ENCODE measurements around the gene MYO18A.
"Not testable (repeated sequence)": the region's sequence is repeated elsewhere in the genome, so short reads cannot be mapped to it uniquely, and the experiment has no call there.

MYO18A gene

DNA sequence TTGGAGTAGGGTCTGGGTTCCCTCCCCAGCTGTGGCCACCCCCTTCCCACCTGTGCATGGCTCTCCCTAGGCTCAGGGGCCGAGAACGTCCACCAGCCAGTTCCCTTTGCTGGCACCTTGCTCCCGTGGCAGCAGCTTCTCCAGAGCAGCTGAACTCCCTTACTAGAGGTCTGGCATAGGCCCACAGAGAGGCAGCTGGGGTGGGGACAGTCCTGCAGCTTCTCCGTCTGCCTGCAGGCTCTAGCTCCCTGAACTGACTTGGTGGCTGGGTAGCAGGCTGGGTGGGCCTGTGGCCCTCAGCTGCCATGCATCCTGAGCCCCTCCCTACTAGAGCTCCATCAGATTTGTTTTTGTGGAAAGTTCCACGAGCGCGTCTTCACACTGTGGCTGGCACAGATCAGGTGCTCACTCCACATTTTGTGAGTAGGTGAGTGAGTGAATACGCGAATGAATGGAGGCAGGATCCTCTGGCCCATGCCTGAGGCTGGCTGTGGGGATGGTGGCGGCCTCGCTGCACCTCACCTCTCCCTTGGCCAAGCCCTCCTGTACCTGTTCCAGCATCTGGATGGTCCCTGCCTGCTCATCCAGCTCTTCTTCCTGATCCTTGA is 86.0 kb downstream of the MYO18A start:
- Histone ChIP-seq H3K36me3 (ENCODE audit: control insufficient read depth in 1 of 2, insufficient read depth in 2 of 2, low read length in 2 of 2) (peaks cover 82 to 97% of the 10 kb centered on the region in 2 donors), H3K27ac (ENCODE audit: low read depth, low read length) (no peak overlapping the region), H3K9me3 (ENCODE audit: control insufficient read depth in 1 of 2, low read length in 2 of 2) (no peaks in the 10 kb centered on the region), H3K9ac (ENCODE audit: low read depth in 1 of 2, low read length in 2 of 2) (no peak overlapping the region), H3K27me3 (ENCODE audit: control insufficient read depth in 1 of 2, insufficient read depth in 2 of 2, low read length in 2 of 2) (no peaks in the 10 kb centered on the region), H3K4me3 (ENCODE audit: low read depth in 1 of 2, low read length in 2 of 2) (no peak overlapping the region), H3K4me1 (ENCODE audit: control insufficient read depth in 1 of 2, insufficient read depth in 2 of 2, low read length in 2 of 2) (no peaks in the 10 kb centered on the region)

GRCh38 chr17:29093090-29093871 is 86.9 kb downstream of the MYO18A start:
- Histone ChIP-seq H3K9me3 (ENCODE audit: control insufficient read depth in 1 of 2, low read length in 2 of 2) (no peaks in the 10 kb centered on the region), H3K27me3 (ENCODE audit: control insufficient read depth in 1 of 2, insufficient read depth in 2 of 2, low read length in 2 of 2) (no peaks in the 10 kb centered on the region), H3K36me3 (ENCODE audit: control insufficient read depth in 1 of 2, insufficient read depth in 2 of 2, low read length in 2 of 2) (peaks cover 78 to 94% of the 10 kb centered on the region in 2 donors), H3K4me1 (ENCODE audit: control insufficient read depth in 1 of 2, insufficient read depth in 2 of 2, low read length in 2 of 2) (no peaks in the 10 kb centered on the region), H3K27ac (ENCODE audit: low read depth, low read length) (no peak overlapping the region), H3K4me3 (ENCODE audit: low read depth in 1 of 2, low read length in 2 of 2) (no peak overlapping the region), H3K9ac (ENCODE audit: low read depth in 1 of 2, low read length in 2 of 2) (no peak overlapping the region)

DNA sequence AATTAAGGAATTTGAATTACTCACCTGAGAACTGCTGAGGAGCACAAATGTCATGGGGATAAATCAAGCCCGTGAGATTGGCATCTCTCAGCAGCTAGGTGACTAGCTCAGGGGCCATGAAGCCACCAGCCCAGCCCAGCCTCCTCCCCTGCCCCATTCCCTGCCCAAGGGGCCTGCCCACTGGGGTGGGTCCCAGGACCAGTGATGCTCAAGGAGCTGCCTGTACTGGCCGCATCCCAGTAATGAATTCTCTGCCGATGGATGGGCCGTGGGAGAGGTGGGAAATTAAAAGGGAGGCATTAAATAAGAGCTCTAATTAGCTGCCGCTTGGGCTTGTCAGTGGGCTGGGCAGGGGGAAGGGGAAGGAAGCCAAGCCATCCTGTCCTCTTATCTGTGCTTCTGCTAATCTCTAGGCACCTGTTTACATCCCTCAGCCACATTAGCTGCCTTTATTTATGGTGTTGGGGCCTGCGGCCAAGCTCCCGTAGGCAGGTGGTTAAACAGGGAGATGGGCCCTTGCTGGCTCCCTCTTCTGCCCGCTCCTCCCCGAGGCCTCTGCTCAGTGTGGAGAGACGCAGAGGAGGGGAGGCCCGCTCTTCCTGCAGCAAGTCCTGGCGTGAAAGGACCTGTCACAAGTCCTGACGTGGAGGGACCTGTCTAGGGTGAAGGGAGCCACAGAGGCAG is 88.5 kb downstream of the MYO18A start:
- H3K9ac ChIP-seq (ENCODE audit: low read depth in 1 of 2, low read length in 2 of 2), result no peak overlapping the region
- H3K36me3 ChIP-seq (ENCODE audit: control insufficient read depth in 1 of 2, insufficient read depth in 2 of 2, low read length in 2 of 2), result peaks cover 68 to 91% of the 10 kb centered on the region in 2 donors
- H3K27ac ChIP-seq (ENCODE audit: low read depth, low read length), result no peak overlapping the region
- no peaks in the 10 kb centered on the region for H3K9me3 ChIP-seq (ENCODE audit: control insufficient read depth in 1 of 2, low read length in 2 of 2)
- H3K4me1 ChIP-seq (ENCODE audit: control insufficient read depth in 1 of 2, insufficient read depth in 2 of 2, low read length in 2 of 2), result no peaks in the 10 kb centered on the region
- H3K4me3 ChIP-seq (ENCODE audit: low read depth in 1 of 2, low read length in 2 of 2), result no peak overlapping the region
- H3K27me3 ChIP-seq (ENCODE audit: control insufficient read depth in 1 of 2, insufficient read depth in 2 of 2, low read length in 2 of 2), result no peaks in the 10 kb centered on the region

DNA sequence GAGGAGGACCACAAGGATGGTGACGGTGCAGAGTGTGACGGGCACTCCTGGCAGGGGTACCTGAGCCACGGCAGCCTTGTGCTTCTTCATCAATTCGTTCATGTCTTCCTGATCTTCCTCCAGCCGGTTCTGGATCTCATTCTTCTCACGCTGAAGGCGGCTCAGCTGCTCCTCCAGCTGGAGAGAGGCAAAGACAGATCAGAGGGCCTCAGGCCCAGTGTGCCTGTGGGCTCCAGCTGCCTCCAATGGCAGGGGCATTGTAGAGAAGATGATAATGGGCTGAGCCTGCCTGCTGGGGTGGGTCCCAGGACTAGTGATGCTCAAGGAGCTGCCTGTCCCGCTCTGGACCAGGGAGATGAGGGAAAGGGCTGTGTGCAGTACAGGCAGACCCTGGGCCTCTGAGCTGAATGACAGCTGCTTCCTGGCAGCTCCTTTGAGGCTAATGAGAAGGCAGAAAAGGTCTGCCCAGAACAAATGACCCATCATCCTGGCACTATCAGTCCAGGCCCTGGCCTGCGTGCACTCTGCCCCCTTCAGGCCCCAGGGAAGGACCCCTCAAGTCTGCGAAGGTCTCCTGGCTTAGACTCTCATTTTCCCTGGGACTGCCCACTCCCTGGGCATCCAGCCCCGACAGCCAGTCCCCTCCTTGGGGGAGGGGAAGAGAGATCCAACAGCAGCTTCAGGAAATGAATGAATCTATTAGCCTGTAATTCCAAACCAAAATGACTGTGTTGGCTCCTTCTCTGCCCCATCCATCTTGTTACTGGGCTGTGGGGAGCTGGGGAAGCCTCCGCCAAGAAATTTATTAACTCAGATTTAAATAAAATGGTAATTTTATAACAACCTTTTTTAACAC is 89.2 kb downstream of the MYO18A start:
- Histone ChIP-seq H3K27ac (ENCODE audit: low read depth, low read length) (no peak overlapping the region), H3K4me1 (ENCODE audit: control insufficient read depth in 1 of 2, insufficient read depth in 2 of 2, low read length in 2 of 2) (no peaks in the 10 kb centered on the region), H3K9ac (ENCODE audit: low read depth in 1 of 2, low read length in 2 of 2) (no peak overlapping the region)

DNA sequence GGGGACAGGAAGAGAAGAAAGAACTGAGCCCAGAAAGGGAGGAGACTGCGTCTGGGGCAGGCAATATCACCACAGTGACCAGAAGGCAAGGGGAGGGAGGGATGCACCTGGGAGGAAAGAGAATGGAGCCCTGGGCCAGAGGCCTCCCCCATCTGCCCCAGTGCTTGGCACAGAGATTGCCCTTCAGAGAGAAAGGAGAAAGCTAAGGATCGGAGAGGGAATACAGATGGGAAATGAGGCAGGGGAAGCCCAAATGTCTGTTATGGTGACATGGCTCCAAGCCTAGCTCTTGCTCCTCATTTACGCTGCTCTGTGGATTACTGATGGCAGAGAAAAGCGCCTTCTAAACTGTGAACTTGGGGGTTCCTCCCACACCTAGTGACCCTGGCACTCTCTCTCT is 90.1 kb downstream of the MYO18A start:
- Histone ChIP-seq H3K4me3 (ENCODE audit: low read depth in 1 of 2, low read length in 2 of 2) (no peak overlapping the region), H3K27ac (ENCODE audit: low read depth, low read length) (no peak overlapping the region), H3K4me1 (ENCODE audit: control insufficient read depth in 1 of 2, insufficient read depth in 2 of 2, low read length in 2 of 2) (no peaks in the 10 kb centered on the region), H3K36me3 (ENCODE audit: control insufficient read depth in 1 of 2, insufficient read depth in 2 of 2, low read length in 2 of 2) (peaks cover 74 to 92% of the 10 kb centered on the region in 2 donors), H3K9me3 (ENCODE audit: control insufficient read depth in 1 of 2, low read length in 2 of 2) (no peaks in the 10 kb centered on the region), H3K27me3 (ENCODE audit: control insufficient read depth in 1 of 2, insufficient read depth in 2 of 2, low read length in 2 of 2) (no peaks in the 10 kb centered on the region), H3K9ac (ENCODE audit: low read depth in 1 of 2, low read length in 2 of 2) (no peak overlapping the region)

More for the DNA sequence above, 89.2 kb downstream of the MYO18A start:
- Histone ChIP-seq H3K9me3 (ENCODE audit: control insufficient read depth in 1 of 2, low read length in 2 of 2) (no peaks in the 10 kb centered on the region), H3K27me3 (ENCODE audit: control insufficient read depth in 1 of 2, insufficient read depth in 2 of 2, low read length in 2 of 2) (no peaks in the 10 kb centered on the region), H3K4me3 (ENCODE audit: low read depth in 1 of 2, low read length in 2 of 2) (no peak overlapping the region), H3K36me3 (ENCODE audit: control insufficient read depth in 1 of 2, insufficient read depth in 2 of 2, low read length in 2 of 2) (peaks cover 71 to 91% of the 10 kb centered on the region in 2 donors)

GRCh38 chr17:29089601-29090044 is 90.6 kb downstream of the MYO18A start:
- Histone ChIP-seq H3K36me3 (ENCODE audit: control insufficient read depth in 1 of 2, insufficient read depth in 2 of 2, low read length in 2 of 2) (peaks cover 74 to 92% of the 10 kb centered on the region in 2 donors), H3K27me3 (ENCODE audit: control insufficient read depth in 1 of 2, insufficient read depth in 2 of 2, low read length in 2 of 2) (no peaks in the 10 kb centered on the region), H3K9me3 (ENCODE audit: control insufficient read depth in 1 of 2, low read length in 2 of 2) (no peaks in the 10 kb centered on the region), H3K9ac (ENCODE audit: low read depth in 1 of 2, low read length in 2 of 2) (no peak overlapping the region), H3K4me1 (ENCODE audit: control insufficient read depth in 1 of 2, insufficient read depth in 2 of 2, low read length in 2 of 2) (no peaks in the 10 kb centered on the region), H3K27ac (ENCODE audit: low read depth, low read length) (no peak overlapping the region), H3K4me3 (ENCODE audit: low read depth in 1 of 2, low read length in 2 of 2) (no peak overlapping the region)

GRCh38 chr17:29088782-29089181 is 91.4 kb downstream of the MYO18A start:
- not testable (repeated sequence) for H3K27ac ChIP-seq (ENCODE audit: low read depth, low read length); H3K4me3 ChIP-seq (ENCODE audit: low read depth in 1 of 2, low read length in 2 of 2); H3K27me3 ChIP-seq (ENCODE audit: control insufficient read depth in 1 of 2, insufficient read depth in 2 of 2, low read length in 2 of 2); H3K4me1 ChIP-seq (ENCODE audit: control insufficient read depth in 1 of 2, insufficient read depth in 2 of 2, low read length in 2 of 2); H3K9ac ChIP-seq (ENCODE audit: low read depth in 1 of 2, low read length in 2 of 2); H3K9me3 ChIP-seq (ENCODE audit: control insufficient read depth in 1 of 2, low read length in 2 of 2)
- peaks cover 66 to 91% of the 10 kb centered on the region in 2 donors for H3K36me3 ChIP-seq (ENCODE audit: control insufficient read depth in 1 of 2, insufficient read depth in 2 of 2, low read length in 2 of 2)

DNA sequence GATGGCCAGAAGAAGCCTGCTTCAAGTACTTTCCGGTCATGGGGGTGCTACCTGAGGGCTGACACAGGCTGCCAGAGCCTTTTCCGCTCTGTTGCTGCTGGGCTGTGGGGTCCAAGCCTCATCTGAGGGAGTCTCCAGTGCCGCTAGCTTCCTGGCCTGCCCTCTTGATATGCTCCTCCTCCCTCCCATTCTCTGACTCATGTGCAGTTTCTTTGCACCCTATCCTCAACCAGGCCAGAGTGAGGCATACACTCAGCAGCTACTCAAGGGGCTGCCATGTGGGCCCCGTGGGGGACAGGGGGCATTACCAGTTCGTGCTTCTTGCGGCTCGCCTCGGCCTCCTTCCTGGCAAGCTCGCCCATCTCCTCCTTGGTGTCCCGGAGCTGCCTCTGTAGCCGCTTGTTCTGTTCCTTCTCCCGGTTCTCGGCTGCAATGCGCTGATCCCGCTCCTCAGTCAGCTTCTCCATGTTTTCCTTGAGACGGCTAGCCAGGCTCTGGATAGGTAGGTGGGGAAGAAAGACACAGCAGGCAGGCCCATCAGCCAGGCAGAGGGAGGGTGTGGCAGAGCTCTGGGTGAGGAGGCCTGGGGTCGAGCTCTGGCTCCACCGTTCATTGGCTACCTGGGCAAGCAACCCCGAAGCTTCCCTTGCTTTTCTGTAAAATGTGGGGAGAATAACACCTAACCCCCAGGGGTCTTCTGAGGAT is 93.4 kb downstream of the MYO18A start:
- H3K4me1 ChIP-seq (ENCODE audit: control insufficient read depth in 1 of 2, insufficient read depth in 2 of 2, low read length in 2 of 2), result no peaks in the 10 kb centered on the region
- H3K27ac ChIP-seq (ENCODE audit: low read depth, low read length), result no peak overlapping the region
- H3K36me3 ChIP-seq (ENCODE audit: control insufficient read depth in 1 of 2, insufficient read depth in 2 of 2, low read length in 2 of 2), result peaks cover 56 to 88% of the 10 kb centered on the region in 2 donors
- no peak overlapping the region for H3K4me3 ChIP-seq (ENCODE audit: low read depth in 1 of 2, low read length in 2 of 2)
- no peaks in the 10 kb centered on the region for H3K27me3 ChIP-seq (ENCODE audit: control insufficient read depth in 1 of 2, insufficient read depth in 2 of 2, low read length in 2 of 2)
- no peak overlapping the region for H3K9ac ChIP-seq (ENCODE audit: low read depth in 1 of 2, low read length in 2 of 2)
- H3K9me3 ChIP-seq (ENCODE audit: control insufficient read depth in 1 of 2, low read length in 2 of 2), result no peaks in the 10 kb centered on the region

- no peaks in the 10 kb centered on the region for H3K9me3 ChIP-seq (ENCODE audit: control insufficient read depth in 1 of 2, low read length in 2 of 2)
- H3K9ac ChIP-seq (ENCODE audit: low read depth in 1 of 2, low read length in 2 of 2), result no peak overlapping the region
- H3K36me3 ChIP-seq (ENCODE audit: control insufficient read depth in 1 of 2, insufficient read depth in 2 of 2, low read length in 2 of 2), result peaks cover 49 to 85% of the 10 kb centered on the region in 2 donors
- no peaks in the 10 kb centered on the region for H3K27me3 ChIP-seq (ENCODE audit: control insufficient read depth in 1 of 2, insufficient read depth in 2 of 2, low read length in 2 of 2)
- no peaks in the 10 kb centered on the region for H3K4me1 ChIP-seq (ENCODE audit: control insufficient read depth in 1 of 2, insufficient read depth in 2 of 2, low read length in 2 of 2)
- no peak overlapping the region for H3K27ac ChIP-seq (ENCODE audit: low read depth, low read length)
- H3K4me3 ChIP-seq (ENCODE audit: low read depth in 1 of 2, low read length in 2 of 2), result no peak overlapping the region
These were observed 95.0 kb downstream of the MYO18A start for GRCh38 chr17:29085223-29085622.
